ENCODE results near the gene ZNF362. TPM values are rescaled to one million over a fixed set of nuclear protein-coding genes. Genes with fewer than 3 reads are reported as not detected.

The ZNF362 gene
- total RNA-seq, 1 experiment from 2014 or later: 11.1 TPM

DNA sequence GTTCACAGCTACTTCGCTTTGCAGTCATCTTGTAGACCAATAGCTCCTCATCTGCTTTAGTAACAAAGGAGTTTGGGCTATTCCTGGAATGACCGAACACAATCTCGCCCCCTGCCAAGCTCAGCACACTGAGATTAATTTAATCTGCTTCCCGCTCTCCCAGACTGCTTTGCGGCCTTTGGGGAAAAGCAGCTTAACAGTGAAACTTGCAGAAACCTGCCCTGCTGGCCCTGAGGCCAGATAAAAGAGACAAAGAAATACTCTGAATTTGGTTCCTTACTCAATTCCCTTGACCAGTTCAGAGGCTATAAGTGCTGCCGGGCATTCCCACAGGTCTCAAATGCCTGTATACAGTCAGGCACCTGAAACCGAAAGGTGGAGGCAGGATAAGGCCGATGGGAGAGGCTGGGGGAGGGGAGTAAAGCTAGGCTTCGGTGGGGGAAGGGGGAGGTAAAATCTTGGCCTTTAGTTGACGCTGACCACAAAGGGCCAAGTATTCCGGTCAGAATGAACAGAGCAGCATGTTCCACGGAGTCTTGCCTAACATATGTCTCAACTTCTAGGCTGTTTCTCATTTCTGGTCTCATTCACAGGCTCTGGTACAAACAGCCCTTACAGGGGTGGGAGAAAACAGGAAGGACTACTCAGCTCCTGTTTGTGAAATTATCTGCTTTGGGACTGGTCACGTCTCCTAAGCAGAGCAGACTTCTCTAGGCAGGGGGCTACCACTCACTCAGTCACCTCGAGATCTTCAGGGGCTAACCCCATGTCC, 82.3 kb downstream of the ZNF362 start:
- Histone ChIP-seq H3K4me3 (replicated peaks in 1 of 2; ENCODE audit: low read depth in 1 of 2, low read length in 2 of 2) (no peak overlapping the region), H3K4me2 (ENCODE audit: low read length) (no peak overlapping the region), H3K27ac (ENCODE audit: low read depth, low read length) (0 out of 2 replicates have a peak overlapping the region, but pooled peaks have one; percentile 1), H4K20me1 (ENCODE audit: insufficient read depth) (peaks cover 11% of the 10 kb centered on the region; the same call in 1 of the 2 replicates), H3K79me2 (ENCODE audit: insufficient read depth, low read length) (peaks cover 99% of the 10 kb centered on the region), H2AFZ (ENCODE audit: low read depth, low read length, poor library complexity, severe bottlenecking) (no peak overlapping the region), H3K9me3 (ENCODE audit: control insufficient read depth in 1 of 2, insufficient read depth in 1 of 2, low read depth in 1 of 2, low read length in 2 of 2) (no peaks in the 10 kb centered on the region), H3K9me2 (ENCODE audit: insufficient read depth) (no peaks in the 10 kb centered on the region), H3K27me3 (ENCODE audit: insufficient read depth, low read length) (no peaks in the 10 kb centered on the region), H3K9ac (ENCODE audit: low read length) (no peak overlapping the region), H3K4me1 (ENCODE audit: control insufficient read depth in 1 of 2, insufficient read depth in 2 of 2, low read length in 2 of 2) (peaks cover 0 to 36% of the 10 kb centered on the region in 2 experiments; a peak in 3 of 4 replicates), H3K36me3 (ENCODE audit: control insufficient read depth in 1 of 2, insufficient read depth in 2 of 2, low read length in 2 of 2) (peaks cover 43 to 52% of the 10 kb centered on the region in 2 experiments)
- TF ChIP-seq EZH2phosphoT487 (IDR thresholded peaks at IDR 0.05; ENCODE audit: borderline replicate concordance): no peak
- TF ChIP-seq ZFX (IDR thresholded peaks at IDR 0.05): 0 out of 2 replicates have a peak, but pooled peaks have one; percentile 15
- peak; percentile 42; the same call in 1 of the 2 replicates for TF ChIP-seq POLR2AphosphoS5 (IDR thresholded peaks at IDR 0.05; ENCODE audit: low read depth, low read length)
- intact Hi-C loops (cut with micrococcal nuclease): no loop called here
- BruUV-seq (replicated peaks): no TSS peak
- ChIA-PET RAD21 (ENCODE audit: low non-redundant PET in 1 of 2, low total read pairs in 2 of 2, uncharacterized antibody in 2 of 2, unreplicated experiment in 2 of 2) (interaction anchor here in 1 of 2 experiments (0.5 kb wide), 1 partner anchor 88 kb away, joined by 3 read pairs; no protein-coding TSS in a partner anchor), POLR2A (no interaction called here), CTCF (interaction anchor here (1.3 to 1.4 kb wide), 2 partner anchors 43 to 131 kb away, joined by 3 to 5 read pairs; no protein-coding TSS in a partner anchor)
- no peak for ATAC-seq
- DNase-seq (ENCODE audit: low read depth, low spot score): no peak

DNA sequence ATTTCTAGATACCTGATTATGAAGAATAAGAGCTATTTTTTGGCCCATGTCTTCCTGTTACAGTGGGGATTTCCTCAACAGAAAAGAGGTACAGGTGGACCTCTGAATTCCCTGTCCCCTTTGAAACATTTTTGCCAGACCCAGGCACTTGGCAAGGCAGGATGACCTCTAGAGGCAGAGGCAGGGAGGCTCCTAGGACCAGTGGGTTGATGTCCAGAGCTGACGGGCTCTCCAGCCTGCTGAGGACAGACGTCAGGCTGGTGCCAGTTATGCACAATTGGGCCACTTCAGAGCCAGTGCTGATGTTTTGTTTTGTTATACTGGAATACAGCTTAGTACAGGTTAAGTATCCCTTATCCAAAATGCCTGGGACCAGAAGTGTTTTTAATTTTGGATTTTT, 83.1 kb downstream of the ZNF362 start:
- no peak overlapping the region for H3K27ac ChIP-seq (ENCODE audit: low read depth, low read length)
- DNase-seq (ENCODE audit: low read depth, low spot score) (no peak), ATAC-seq (peak; percentile 43; the same call in 1 of the 2 replicates)
- no peaks in the 10 kb centered on the region for H3K9me2 ChIP-seq (ENCODE audit: insufficient read depth)
- peaks cover 11% of the 10 kb centered on the region; the same call in 1 of the 2 replicates for H4K20me1 ChIP-seq (ENCODE audit: insufficient read depth)
- H3K4me1 ChIP-seq (ENCODE audit: control insufficient read depth in 1 of 2, insufficient read depth in 2 of 2, low read length in 2 of 2): peaks cover 0 to 43% of the 10 kb centered on the region in 2 experiments; a peak in 3 of 4 replicates
- H3K9me3 ChIP-seq (ENCODE audit: control insufficient read depth in 1 of 2, insufficient read depth in 1 of 2, low read depth in 1 of 2, low read length in 2 of 2): no peaks in the 10 kb centered on the region
- ChIA-PET RAD21 (ENCODE audit: low non-redundant PET in 1 of 2, low total read pairs in 2 of 2, uncharacterized antibody in 2 of 2, unreplicated experiment in 2 of 2) (no interaction called here), CTCF (interaction anchor here (1.3 to 1.4 kb wide), 2 partner anchors 44 to 130 kb away, joined by 3 to 5 read pairs; no protein-coding TSS in a partner anchor), POLR2A (no interaction called here)
- intact Hi-C loops (cut with micrococcal nuclease): no loop called here
- no TSS peak for BruUV-seq (replicated peaks)
- peaks cover 39 to 52% of the 10 kb centered on the region in 2 experiments for H3K36me3 ChIP-seq (ENCODE audit: control insufficient read depth in 1 of 2, insufficient read depth in 2 of 2, low read length in 2 of 2)
- no peak overlapping the region for H2AFZ ChIP-seq (ENCODE audit: low read depth, low read length, poor library complexity, severe bottlenecking)
- no peak overlapping the region for H3K4me2 ChIP-seq (ENCODE audit: low read length)
- peaks cover 99% of the 10 kb centered on the region for H3K79me2 ChIP-seq (ENCODE audit: insufficient read depth, low read length)
- H3K27me3 ChIP-seq (ENCODE audit: insufficient read depth, low read length): no peaks in the 10 kb centered on the region
- H3K4me3 ChIP-seq (replicated peaks in 1 of 2; ENCODE audit: low read depth in 1 of 2, low read length in 2 of 2): no peak overlapping the region
- no peak overlapping the region for H3K9ac ChIP-seq (ENCODE audit: low read length)
- no peak for TF ChIP-seq ZNF274 (IDR thresholded peaks at IDR 0.05; ENCODE audit: low read depth, low read length)
- TF ChIP-seq ELF1 (IDR thresholded peaks at IDR 0.05; ENCODE audit: borderline replicate concordance, low read depth): no peak
- TF ChIP-seq POLR2AphosphoS5 (IDR thresholded peaks at IDR 0.05; ENCODE audit: low read depth, low read length): no peak
- TF ChIP-seq EZH2phosphoT487 (IDR thresholded peaks at IDR 0.05; ENCODE audit: borderline replicate concordance): no peak
- no peak for TF ChIP-seq RAD21 (IDR thresholded peaks at IDR 0.05; ENCODE audit: low read depth)
- TF ChIP-seq POLR2A (IDR thresholded peaks at IDR 0.05; ENCODE audit: borderline replicate concordance, extremely low read depth, insufficient read depth, insufficient read length): no peak
- no peak for TF ChIP-seq CBX3 (IDR thresholded peaks at IDR 0.05; ENCODE audit: low read depth)
- TF ChIP-seq ZFX (IDR thresholded peaks at IDR 0.05): no peak
- no peak for TF ChIP-seq YY1 (IDR thresholded peaks at IDR 0.05; ENCODE audit: extremely low read depth, insufficient replicate concordance, low read depth, low read length)
- TF ChIP-seq EZH2 (IDR thresholded peaks at IDR 0.05): no peak
- TF ChIP-seq FOSL1 (IDR thresholded peaks at IDR 0.05; ENCODE audit: low read depth): no peak
- no peak for TF ChIP-seq EGR1 (IDR thresholded peaks at IDR 0.05; ENCODE audit: low read depth)
- TF ChIP-seq, protein P1, sequence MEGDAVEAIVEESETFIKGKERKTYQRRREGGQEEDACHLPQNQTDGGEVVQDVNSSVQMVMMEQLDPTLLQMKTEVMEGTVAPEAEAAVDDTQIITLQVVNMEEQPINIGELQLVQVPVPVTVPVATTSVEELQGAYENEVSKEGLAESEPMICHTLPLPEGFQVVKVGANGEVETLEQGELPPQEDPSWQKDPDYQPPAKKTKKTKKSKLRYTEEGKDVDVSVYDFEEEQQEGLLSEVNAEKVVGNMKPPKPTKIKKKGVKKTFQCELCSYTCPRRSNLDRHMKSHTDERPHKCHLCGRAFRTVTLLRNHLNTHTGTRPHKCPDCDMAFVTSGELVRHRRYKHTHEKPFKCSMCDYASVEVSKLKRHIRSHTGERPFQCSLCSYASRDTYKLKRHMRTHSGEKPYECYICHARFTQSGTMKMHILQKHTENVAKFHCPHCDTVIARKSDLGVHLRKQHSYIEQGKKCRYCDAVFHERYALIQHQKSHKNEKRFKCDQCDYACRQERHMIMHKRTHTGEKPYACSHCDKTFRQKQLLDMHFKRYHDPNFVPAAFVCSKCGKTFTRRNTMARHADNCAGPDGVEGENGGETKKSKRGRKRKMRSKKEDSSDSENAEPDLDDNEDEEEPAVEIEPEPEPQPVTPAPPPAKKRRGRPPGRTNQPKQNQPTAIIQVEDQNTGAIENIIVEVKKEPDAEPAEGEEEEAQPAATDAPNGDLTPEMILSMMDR (IDR thresholded peaks at IDR 0.05 in 2 of 3, conservative IDR thresholded peaks at IDR 0.05 in 1 of 3; ENCODE audit: borderline replicate concordance in 1 of 3, insufficient read depth in 1 of 3, low read depth in 2 of 3, low read length in 2 of 3): no peak; a peak in 1 of 6 replicates
- TF ChIP-seq JUND (IDR thresholded peaks at IDR 0.05): no peak
- TF ChIP-seq SIN3A (IDR thresholded peaks at IDR 0.05; ENCODE audit: low read depth): no peak
- no peak for TF ChIP-seq CEBPB (IDR thresholded peaks at IDR 0.05; ENCODE audit: low read depth)
- TF ChIP-seq, protein P2, sequence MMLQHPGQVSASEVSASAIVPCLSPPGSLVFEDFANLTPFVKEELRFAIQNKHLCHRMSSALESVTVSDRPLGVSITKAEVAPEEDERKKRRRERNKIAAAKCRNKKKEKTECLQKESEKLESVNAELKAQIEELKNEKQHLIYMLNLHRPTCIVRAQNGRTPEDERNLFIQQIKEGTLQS (IDR thresholded peaks at IDR 0.05): no peak

Data from HCT116 (cell line).